ENCODE results near the gene RPS6KA5. TPM values are rescaled to one million over a fixed set of nuclear protein-coding genes. Genes with fewer than 3 reads are reported as not detected.
"Not testable (repeated sequence)": the region's sequence is repeated elsewhere in the genome, so short reads cannot be mapped to it uniquely, and the experiment has no call there.

Gene RPS6KA5
- total and polyA plus RNA-seq, 3 experiments from 2014 or later, result 17.7 to 21.3 (median 19.9) TPM

DNA sequence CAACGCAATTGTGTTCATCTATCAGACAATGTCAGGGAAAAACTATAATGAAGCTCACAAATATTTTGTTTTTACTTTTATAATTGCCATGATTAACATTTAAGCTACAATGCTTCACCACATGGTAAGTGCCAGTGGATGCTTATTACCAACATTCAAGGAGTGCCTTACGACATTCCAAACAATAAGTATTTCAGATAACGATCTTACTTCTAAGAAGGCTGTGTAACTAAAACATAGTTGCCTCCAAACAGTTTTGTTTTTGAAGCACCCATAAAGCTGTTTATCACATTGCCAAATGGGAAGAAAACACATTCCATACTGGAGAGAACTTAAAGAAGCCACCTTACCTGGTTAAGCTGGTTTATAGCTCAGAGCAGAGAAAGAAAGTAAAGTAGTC lies 78.8 kb downstream of the RPS6KA5 start:
- no peak overlapping the region for H3K4me3 Mint-ChIP-seq
- no peaks in the 10 kb centered on the region for H3K27me3 Mint-ChIP-seq
- CTCF ChIA-PET, result interaction anchor here (1.3 kb wide), 1 partner anchor 196 kb away, joined by 3 read pairs; no protein-coding TSS in a partner anchor
- no peaks in the 10 kb centered on the region for H3K27me3 ChIP-seq (ENCODE audit: insufficient read depth, low read length, poor library complexity, severe bottlenecking)
- POLR2A ChIA-PET, result no interaction called here
- H3K36me3 ChIP-seq (ENCODE audit: insufficient read depth, low read length), result peaks cover 5% of the 10 kb centered on the region
- H3K4me1 Mint-ChIP-seq, result peaks cover 1 to 10% (median 5%) of the 10 kb centered on the region in 3 donors
- H3K4me1 ChIP-seq (ENCODE audit: insufficient read depth, low read length), result no peaks in the 10 kb centered on the region
- H3K36me3 Mint-ChIP-seq, result peaks cover 0 to 21% (median 8%) of the 10 kb centered on the region in 3 donors
- H3K4me3 ChIP-seq (ENCODE audit: low read length), result no peak overlapping the region
- no peak for DNase-seq
- H3K27ac Mint-ChIP-seq, result no peak overlapping the region
- no peaks in the 10 kb centered on the region for H3K9me3 Mint-ChIP-seq
- H3K9me3 ChIP-seq (ENCODE audit: low read length), result no peaks in the 10 kb centered on the region
- no peak overlapping the region for H3K27ac ChIP-seq (ENCODE audit: low read depth, low read length)

DNA sequence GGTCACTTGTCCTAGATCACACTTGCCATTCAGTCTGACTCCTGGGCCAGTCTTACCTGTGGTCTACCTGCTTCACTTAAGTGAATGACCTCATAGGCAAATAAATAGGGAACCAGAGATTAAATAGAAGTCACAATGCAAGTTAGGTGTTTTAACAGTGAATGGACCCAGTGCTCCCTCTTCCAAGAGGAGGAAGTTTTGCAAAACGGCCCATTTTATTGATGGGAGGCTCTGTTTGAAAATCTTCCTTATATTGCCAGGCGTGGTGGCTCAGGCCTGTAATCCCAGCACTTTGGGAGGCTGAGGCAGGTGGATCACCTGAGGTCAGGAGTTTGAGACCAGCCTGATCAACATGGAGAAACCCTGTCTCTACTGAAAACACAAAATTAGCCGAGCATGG lies 79.8 kb downstream of the RPS6KA5 start:
- H3K4me3 Mint-ChIP-seq; H3K4me1 ChIP-seq (ENCODE audit: insufficient read depth, low read length); DNase-seq; H3K36me3 ChIP-seq (ENCODE audit: insufficient read depth, low read length); H3K27ac Mint-ChIP-seq; H3K27me3 ChIP-seq (ENCODE audit: insufficient read depth, low read length, poor library complexity, severe bottlenecking); H3K27ac ChIP-seq (ENCODE audit: low read depth, low read length); H3K4me1 Mint-ChIP-seq; H3K9me3 ChIP-seq (ENCODE audit: low read length); POLR2A ChIA-PET; H3K9me3 Mint-ChIP-seq; CTCF ChIA-PET; H3K4me3 ChIP-seq (ENCODE audit: low read length); H3K27me3 Mint-ChIP-seq: not testable (repeated sequence)
- H3K36me3 Mint-ChIP-seq, result peaks cover 0 to 29% (median 10%) of the 10 kb centered on the region in 3 donors

DNA sequence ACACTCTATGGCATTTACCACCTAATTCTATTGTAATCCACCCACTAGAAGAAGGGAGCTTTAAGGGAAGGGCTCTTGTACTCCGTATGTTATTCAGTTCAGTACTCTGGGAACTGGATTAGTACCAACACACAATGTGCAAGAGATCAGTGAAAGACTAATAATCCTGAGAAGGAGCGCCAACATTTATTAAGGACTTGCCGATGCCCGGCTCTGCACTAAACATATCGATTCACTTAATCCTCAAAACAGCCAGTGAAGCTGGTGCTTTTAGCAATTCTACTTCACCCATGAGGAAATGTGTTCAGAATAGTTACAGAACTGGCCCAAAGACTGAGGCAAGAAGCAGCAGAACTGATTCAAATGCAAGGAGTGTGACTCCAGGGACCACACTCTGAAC lies 80.9 kb downstream of the RPS6KA5 start:
- Histone ChIP-seq H3K4me1 (ENCODE audit: insufficient read depth, low read length) (no peaks in the 10 kb centered on the region), H3K9me3 (ENCODE audit: low read length) (no peaks in the 10 kb centered on the region), H3K27me3 (ENCODE audit: insufficient read depth, low read length, poor library complexity, severe bottlenecking) (no peaks in the 10 kb centered on the region), H3K4me3 (ENCODE audit: low read length) (no peak overlapping the region), H3K27ac (ENCODE audit: low read depth, low read length) (no peak overlapping the region), H3K36me3 (ENCODE audit: insufficient read depth, low read length) (peaks cover 9% of the 10 kb centered on the region)
- DNase-seq, result no peak
- H3K27me3 Mint-ChIP-seq, result no peaks in the 10 kb centered on the region
- peaks cover 0 to 5% (median 3%) of the 10 kb centered on the region in 3 donors for H3K4me1 Mint-ChIP-seq
- CTCF ChIA-PET, result no interaction called here
- POLR2A ChIA-PET, result no interaction called here
- H3K9me3 Mint-ChIP-seq, result no peaks in the 10 kb centered on the region
- H3K36me3 Mint-ChIP-seq, result peaks cover 0 to 37% (median 10%) of the 10 kb centered on the region in 3 donors
- H3K4me3 Mint-ChIP-seq, result no peak overlapping the region
- no peak overlapping the region for H3K27ac Mint-ChIP-seq

DNA sequence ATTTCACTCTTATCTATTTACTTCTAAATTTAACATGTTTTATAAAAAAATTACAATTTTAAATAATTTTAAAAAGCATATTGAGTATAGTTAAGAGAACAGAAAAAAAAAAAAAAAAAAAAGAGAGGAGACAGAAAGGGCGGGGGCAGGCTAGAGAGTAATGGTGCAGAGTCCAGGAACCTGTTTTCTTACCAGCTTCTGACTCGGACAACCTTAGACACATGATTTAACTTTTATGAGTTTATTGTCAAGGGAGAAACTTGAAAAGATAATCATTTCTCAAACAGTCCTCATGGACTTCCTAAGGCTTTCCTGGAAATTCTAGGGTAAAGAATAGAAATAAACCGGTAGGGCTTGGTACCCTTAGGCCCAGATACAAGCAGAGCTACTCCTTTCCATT lies 84.3 kb downstream of the RPS6KA5 start:
- DNase-seq, result no peak
- H3K27ac Mint-ChIP-seq, result peak overlapping the region in 1 of 8 donors; percentile 46
- ChIA-PET CTCF (no interaction called here), POLR2A (no interaction called here)
- no peak overlapping the region for H3K27ac ChIP-seq (ENCODE audit: low read depth, low read length)
- H3K27me3 ChIP-seq (ENCODE audit: insufficient read depth, low read length, poor library complexity, severe bottlenecking), result no peaks in the 10 kb centered on the region
- no peaks in the 10 kb centered on the region for H3K9me3 ChIP-seq (ENCODE audit: low read length)
- H3K36me3 ChIP-seq (ENCODE audit: insufficient read depth, low read length), result peaks cover 9% of the 10 kb centered on the region
- H3K4me3 Mint-ChIP-seq, result no peak overlapping the region
- H3K27me3 Mint-ChIP-seq, result no peaks in the 10 kb centered on the region
- no peak overlapping the region for H3K4me3 ChIP-seq (ENCODE audit: low read length)
- no peaks in the 10 kb centered on the region for H3K9me3 Mint-ChIP-seq
- H3K4me1 Mint-ChIP-seq, result peaks cover 0 to 11% (median 6%) of the 10 kb centered on the region in 3 donors
- peaks cover 0 to 53% (median 19%) of the 10 kb centered on the region in 3 donors for H3K36me3 Mint-ChIP-seq
- no peaks in the 10 kb centered on the region for H3K4me1 ChIP-seq (ENCODE audit: insufficient read depth, low read length)

DNA sequence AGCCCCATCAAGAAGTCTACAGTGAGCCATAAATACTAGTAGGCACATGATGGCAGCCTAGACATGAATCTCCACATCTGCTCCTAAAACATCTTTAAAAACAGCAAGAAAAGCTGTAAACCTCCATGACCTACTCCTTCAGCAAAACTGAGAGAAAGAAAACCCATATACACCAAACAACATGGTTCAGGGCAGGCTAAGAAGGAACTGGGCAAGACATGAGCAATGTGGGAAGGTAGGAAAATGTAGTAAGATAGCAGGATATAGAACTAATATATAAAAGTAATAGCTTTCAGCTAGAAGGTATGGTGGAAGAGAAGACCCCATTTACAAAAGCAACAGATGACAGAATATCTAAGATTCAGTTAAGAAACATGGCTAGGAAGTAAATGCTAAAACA lies 88.8 kb downstream of the RPS6KA5 start:
- Histone ChIP-seq H3K36me3 (ENCODE audit: insufficient read depth, low read length) (peaks cover 4% of the 10 kb centered on the region), H3K27me3 (ENCODE audit: insufficient read depth, low read length, poor library complexity, severe bottlenecking) (no peaks in the 10 kb centered on the region), H3K4me1 (ENCODE audit: insufficient read depth, low read length) (peaks cover 6% of the 10 kb centered on the region), H3K4me3 (ENCODE audit: low read length) (no peak overlapping the region), H3K27ac (ENCODE audit: low read depth, low read length) (no peak overlapping the region), H3K9me3 (ENCODE audit: low read length) (no peaks in the 10 kb centered on the region)
- Mint-ChIP-seq H3K27me3 (no peaks in the 10 kb centered on the region), H3K9me3 (no peaks in the 10 kb centered on the region), H3K4me3 (no peak overlapping the region), H3K36me3 (peaks cover 6 to 40% (median 14%) of the 10 kb centered on the region in 3 donors), H3K4me1 (peaks cover 10 to 30% (median 26%) of the 10 kb centered on the region in 3 donors), H3K27ac (no peak overlapping the region)
- ChIA-PET CTCF (no interaction called here), POLR2A (no interaction called here)
- no peak for DNase-seq

DNA sequence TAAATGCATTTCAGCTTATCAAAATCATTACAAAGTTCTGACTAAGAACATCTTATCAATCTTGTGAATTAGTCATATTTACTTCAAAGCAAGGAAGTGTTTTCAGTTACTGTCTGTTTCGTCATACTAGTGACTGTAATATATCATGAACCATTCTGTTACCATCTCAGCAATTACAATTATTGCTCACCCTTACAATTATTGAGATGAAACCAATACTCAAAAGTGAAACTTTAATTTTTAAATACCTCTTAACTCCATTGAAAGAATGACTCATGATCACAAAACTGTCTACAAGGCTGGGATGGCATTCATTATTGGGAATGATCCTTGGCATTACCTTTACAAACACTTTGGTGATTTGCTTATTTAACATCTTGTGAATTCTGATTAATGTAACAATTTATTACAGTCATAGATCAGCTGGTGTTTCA lies 90.3 kb downstream of the RPS6KA5 start:
- DNase-seq, result no peak
- Histone ChIP-seq H3K27ac (ENCODE audit: low read depth, low read length) (no peak overlapping the region), H3K27me3 (ENCODE audit: insufficient read depth, low read length, poor library complexity, severe bottlenecking) (no peaks in the 10 kb centered on the region), H3K36me3 (ENCODE audit: insufficient read depth, low read length) (no peaks in the 10 kb centered on the region), H3K9me3 (ENCODE audit: low read length) (no peaks in the 10 kb centered on the region), H3K4me3 (ENCODE audit: low read length) (no peak overlapping the region), H3K4me1 (ENCODE audit: insufficient read depth, low read length) (peaks cover 6% of the 10 kb centered on the region)
- POLR2A ChIA-PET, result interaction anchor here (0.6 kb wide), 1 partner anchor 275 kb away, joined by 3 read pairs; no protein-coding TSS in a partner anchor
- Mint-ChIP-seq H3K27me3 (no peaks in the 10 kb centered on the region), H3K4me1 (peaks cover 11 to 30% (median 26%) of the 10 kb centered on the region in 3 donors), H3K27ac (peak overlapping the region in 1 of 8 donors; percentile 30), H3K9me3 (no peaks in the 10 kb centered on the region), H3K36me3 (peaks cover 6 to 37% (median 12%) of the 10 kb centered on the region in 3 donors), H3K4me3 (peak overlapping the region in 1 of 7 donors; percentile 44)
- CTCF ChIA-PET, result no interaction called here

DNA sequence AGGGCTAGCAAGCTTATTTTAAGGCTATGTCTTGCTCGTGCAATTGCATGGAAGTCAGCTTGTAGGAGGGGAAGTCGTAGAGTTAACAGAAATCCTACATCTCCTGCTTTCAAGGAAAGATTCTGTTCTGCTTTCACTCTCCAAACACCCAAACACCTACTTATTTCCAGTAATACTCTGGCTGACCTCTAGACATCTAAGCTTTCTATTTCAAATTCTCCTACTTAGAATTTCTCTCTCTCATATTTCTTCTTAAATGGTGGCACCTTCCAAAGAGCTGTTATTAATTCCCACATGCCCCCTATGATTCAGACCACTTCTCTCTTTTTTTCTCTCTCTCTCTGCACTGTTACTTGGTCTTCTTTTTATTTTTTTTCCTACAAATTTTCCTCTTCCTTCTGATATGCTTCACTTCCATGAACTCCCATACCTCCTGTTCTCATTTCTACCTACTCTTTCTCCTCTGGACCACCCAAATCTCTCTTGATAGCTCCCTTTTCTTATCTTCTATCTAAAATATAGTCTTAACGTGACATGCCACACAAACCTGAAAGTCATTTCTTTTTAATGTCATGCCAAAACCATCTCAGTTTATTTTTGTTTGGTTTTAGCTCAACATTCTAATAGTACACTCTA lies 90.8 kb downstream of the RPS6KA5 start:
- Histone ChIP-seq H3K27ac (ENCODE audit: low read depth, low read length) (no peak overlapping the region), H3K27me3 (ENCODE audit: insufficient read depth, low read length, poor library complexity, severe bottlenecking) (no peaks in the 10 kb centered on the region), H3K36me3 (ENCODE audit: insufficient read depth, low read length) (no peaks in the 10 kb centered on the region), H3K9me3 (ENCODE audit: low read length) (no peaks in the 10 kb centered on the region), H3K4me1 (ENCODE audit: insufficient read depth, low read length) (peaks cover 6% of the 10 kb centered on the region), H3K4me3 (ENCODE audit: low read length) (no peak overlapping the region)
- ChIA-PET CTCF (no interaction called here), POLR2A (no interaction called here)
- peaks cover 6 to 35% (median 12%) of the 10 kb centered on the region in 3 donors for H3K36me3 Mint-ChIP-seq
- H3K4me1 Mint-ChIP-seq, result peaks cover 11 to 30% (median 26%) of the 10 kb centered on the region in 3 donors
- H3K4me3 Mint-ChIP-seq, result peak overlapping the region in 2 of 7 donors; percentile 4 to 44
- H3K9me3 Mint-ChIP-seq, result no peaks in the 10 kb centered on the region
- no peaks in the 10 kb centered on the region for H3K27me3 Mint-ChIP-seq
- DNase-seq, result no peak
- peak overlapping the region in 5 of 8 donors; percentile 2 to 71 (median 34) for H3K27ac Mint-ChIP-seq

DNA sequence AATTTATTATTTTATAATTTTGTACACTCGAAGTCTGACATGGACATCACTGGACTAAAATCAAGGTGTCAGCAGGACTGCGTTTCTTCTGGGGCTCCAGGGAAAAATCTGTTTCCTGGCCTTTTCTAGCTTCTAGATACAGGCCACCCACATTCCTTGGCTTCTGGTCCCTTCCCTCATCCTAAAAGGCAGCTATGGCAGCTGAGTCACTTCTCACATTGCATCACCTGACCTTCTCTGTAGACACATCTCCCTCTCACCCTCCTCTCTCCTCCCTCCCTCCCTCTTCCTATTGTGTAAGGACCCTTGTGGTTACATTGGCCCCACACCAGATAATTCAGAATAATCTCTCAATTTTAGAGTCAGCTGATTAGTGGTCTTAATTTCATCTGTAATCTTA lies 92.4 kb downstream of the RPS6KA5 start:
- H3K36me3 Mint-ChIP-seq, result peaks cover 6 to 34% (median 10%) of the 10 kb centered on the region in 3 donors
- Histone ChIP-seq H3K27ac (ENCODE audit: low read depth, low read length) (no peak overlapping the region), H3K4me3 (ENCODE audit: low read length) (no peak overlapping the region), H3K27me3 (ENCODE audit: insufficient read depth, low read length, poor library complexity, severe bottlenecking) (no peaks in the 10 kb centered on the region), H3K9me3 (ENCODE audit: low read length) (no peaks in the 10 kb centered on the region), H3K36me3 (ENCODE audit: insufficient read depth, low read length) (no peaks in the 10 kb centered on the region), H3K4me1 (ENCODE audit: insufficient read depth, low read length) (peaks cover 6% of the 10 kb centered on the region)
- ChIA-PET POLR2A (interaction anchor here (0.7 kb wide), 1 partner anchor 430 kb away, joined by 3 read pairs; no protein-coding TSS in a partner anchor), CTCF (interaction anchor here (1.4 kb wide), 1 partner anchor 205 kb away, joined by 3 read pairs; no protein-coding TSS in a partner anchor)
- no peak for DNase-seq
- peak overlapping the region in 1 of 8 donors; percentile 33 for H3K27ac Mint-ChIP-seq
- no peaks in the 10 kb centered on the region for H3K27me3 Mint-ChIP-seq
- H3K4me1 Mint-ChIP-seq, result peaks cover 11 to 30% (median 30%) of the 10 kb centered on the region in 3 donors
- H3K9me3 Mint-ChIP-seq, result peaks cover 0 to 1% (median 0%) of the 10 kb centered on the region in 5 donors
- H3K4me3 Mint-ChIP-seq, result no peak overlapping the region
